HCT116 (cell line): ENCODE results near the gene RIPOR1. TPM values are rescaled to one million over a fixed set of nuclear protein-coding genes. Genes with fewer than 3 reads are reported as not detected.

ENCODE experiments used
- ATAC-seq: fragments of 200-7000 bp; cut with Tn5 transposase; 2 replicates; pipeline ENCODE4 v1.9.1; 2020; ENCODE audit warnings: mild to moderate bottlenecking, moderate library complexity
- BruUV-seq: library from RNA; stranded (reverse); fragments of 400-500 nt; replicated peaks from 2 replicates; lab custom pipeline; 2021; lab: Mats Ljungman, UMichigan
- CTCF ChIA-PET: fragments of 300-600 bp; sonication (Branson Sonifier 250); formaldehyde crosslinking; loops from one replicate; lab custom pipeline; 2021; ENCODE audit warnings: antibody characterized with exemption; lab: Charles Lee
- POLR2A ChIA-PET: fragments of 300-600, 350-600 bp; sonication (Branson Sonifier 250); formaldehyde crosslinking; loops from one replicate; lab custom pipeline; 2021; ENCODE audit warnings: antibody characterized with exemption; lab: Charles Lee
- RAD21 ChIA-PET, 2 experiments: fragments of 300-600 bp; sonication (Branson Sonifier 250); formaldehyde crosslinking; loops; one replicate each; lab custom pipeline; 2023; ENCODE audit warnings: low total read pairs in 2 of 2; ENCODE audit not compliant: uncharacterized antibody in 2 of 2, unreplicated experiment in 2 of 2, low non-redundant PET in 1 of 2; lab: Charles Lee
- DNase-seq: peaks from one replicate; pipeline ENCODE4 v3.0.0-alpha.2; 2010; ENCODE audit warnings: low read depth, low spot score
- H2AFZ ChIP-seq: fragments of 200-600 bp; shearing (Covaris generic), sonication (generic); 2 replicates; pipeline ENCODE4 v1.6.1; 2017; ENCODE audit warnings: low read depth, mixed run types, mixed read lengths, antibody characterized with exemption, low read length; ENCODE audit not compliant: poor library complexity, severe bottlenecking
- H3K27ac ChIP-seq: 2 replicates; pipeline ENCODE4 v1.5.1; 2012; ENCODE audit warnings: low read depth, low read length
- H3K27me3 ChIP-seq: fragments of 200-600 bp; sonication (generic); 2 replicates; pipeline ENCODE4 v1.6.1; 2016; ENCODE audit warnings: mixed run types, low read length, mixed read lengths; ENCODE audit not compliant: insufficient read depth
- H3K36me3 ChIP-seq, 2 experiments: fragments of 200-500 bp in 1 of 2; fragments of 200-600 bp in 1 of 2; sonication (Bioruptor generic) in 1 of 2; sonication (generic) in 1 of 2; 2 replicates each; pipeline versions ENCODE4 v1.5.1 to v1.6.1; 2014 to 2016; ENCODE audit warnings: low read length in 2 of 2, inconsistent platforms in 1 of 2, mixed read lengths in 1 of 2, mixed run types in 1 of 2; ENCODE audit not compliant: insufficient read depth in 2 of 2, control insufficient read depth in 1 of 2
- H3K4me1 ChIP-seq, 2 experiments: fragments of 200-600 bp in 1 of 2; sonication (generic) in 1 of 2; 2 replicates each; pipeline versions ENCODE4 v1.5.1 to v1.6.1; 2012 to 2017; ENCODE audit warnings: low read length in 2 of 2, inconsistent platforms in 1 of 2, mild to moderate bottlenecking in 1 of 2, mixed read lengths in 1 of 2, mixed run types in 1 of 2, moderate library complexity in 1 of 2; ENCODE audit not compliant: insufficient read depth in 2 of 2, control insufficient read depth in 1 of 2
- H3K4me2 ChIP-seq: fragments of 200-600 bp; sonication (generic); 2 replicates; pipeline ENCODE4 v1.6.1; 2017; ENCODE audit warnings: mixed run types, low read length, mixed read lengths
- H3K4me3 ChIP-seq, 2 experiments: fragments of 200-600 bp in 1 of 2; sonication (generic) in 1 of 2; replicated peaks in 1 of 2; 2 replicates each; pipeline ENCODE4 v1.5.1; 2011 to 2016; ENCODE audit warnings: low read length in 2 of 2, control low read depth in 1 of 2, low read depth in 1 of 2, mild to moderate bottlenecking in 1 of 2, mixed read lengths in 1 of 2, mixed run types in 1 of 2
- H3K79me2 ChIP-seq: fragments of 200-600 bp; sonication (generic); 2 replicates; pipeline ENCODE4 v1.6.1; 2017; ENCODE audit warnings: mild to moderate bottlenecking, mixed run types, low read length, moderate library complexity, mixed read lengths; ENCODE audit not compliant: insufficient read depth
- H3K9ac ChIP-seq: fragments of 200-600 bp; sonication (generic); 2 replicates; pipeline ENCODE4 v1.6.1; 2016; ENCODE audit warnings: low read length, mixed read lengths
- H3K9me2 ChIP-seq: fragments of 200-600 bp; sonication (generic), shearing (Covaris generic); 2 replicates; pipeline ENCODE4 v1.6.1; 2017; ENCODE audit warnings: mixed run types, mild to moderate bottlenecking, moderate library complexity; ENCODE audit not compliant: insufficient read depth
- H3K9me3 ChIP-seq, 2 experiments: fragments of 200-500 bp in 1 of 2; fragments of 200-600 bp in 1 of 2; sonication (Bioruptor generic) in 1 of 2; sonication (generic) in 1 of 2; 2 replicates each; pipeline ENCODE4 v1.6.1; 2014 to 2017; ENCODE audit warnings: low read length in 2 of 2, mixed read lengths in 2 of 2, inconsistent platforms in 1 of 2, low read depth in 1 of 2, mild to moderate bottlenecking in 1 of 2, mixed run types in 1 of 2, moderate library complexity in 1 of 2; ENCODE audit not compliant: control insufficient read depth in 1 of 2, insufficient read depth in 1 of 2
- H4K20me1 ChIP-seq: fragments of 200-600 bp; sonication (generic), shearing (Covaris generic); 2 replicates; pipeline ENCODE4 v1.6.1; 2017; ENCODE audit warnings: mixed run types, mild to moderate bottlenecking, moderate library complexity; ENCODE audit not compliant: insufficient read depth
- CEBPB ChIP-seq: IDR thresholded peaks from 2 replicates; pipeline ENCODE4 v1.6.1; 2012; ENCODE audit warnings: low read depth
- ELF1 ChIP-seq: IDR thresholded peaks from 2 replicates; pipeline ENCODE4 v1.6.1; 2012; ENCODE audit warnings: low read depth, borderline replicate concordance
- EZH2 ChIP-seq: fragments of 200-600 bp; sonication (generic); IDR thresholded peaks from 2 replicates; pipeline ENCODE4 v1.6.1; 2017; ENCODE audit warnings: antibody characterized with exemption, mixed run types
- FOSL1 ChIP-seq: IDR thresholded peaks from 2 replicates; pipeline ENCODE4 v1.6.1; 2012; ENCODE audit warnings: low read depth
- JUND ChIP-seq: IDR thresholded peaks from 2 replicates; pipeline ENCODE4 v1.6.1; 2012
- SIN3A ChIP-seq: IDR thresholded peaks from 2 replicates; pipeline ENCODE4 v1.6.1; 2012; ENCODE audit warnings: low read depth
- SP1 ChIP-seq: IDR thresholded peaks from 2 replicates; pipeline ENCODE4 v1.6.1; 2012; ENCODE audit warnings: low read depth
- SRF ChIP-seq: IDR thresholded peaks from 2 replicates; pipeline ENCODE4 v1.6.1; 2012; ENCODE audit warnings: low read depth
- YY1 ChIP-seq: IDR thresholded peaks from 2 replicates; pipeline ENCODE4 v1.6.1; 2011; ENCODE audit warnings: low read length, low read depth, moderate library complexity, mild to moderate bottlenecking; ENCODE audit not compliant: insufficient replicate concordance; ENCODE audit errors: extremely low read depth
- intact Hi-C: fragments of 100-400 bp; cut with micrococcal nuclease; formaldehyde crosslinking; loops from 2 replicates; pipeline ENCODE4 v1.10.0; 2022
- total RNA-seq: library from RNA; stranded (reverse); gene quantifications from one replicate; pipeline ENCODE4 v1.2.1, GENCODE V29; 2021; ENCODE audit not compliant: unreplicated experiment
- TF ChIP-seq, protein P1 (sequence below): IDR thresholded peaks from 2 replicates; pipeline ENCODE4 v1.6.1; 2012
- TF ChIP-seq, protein P2 (sequence below): IDR thresholded peaks from 2 replicates; pipeline ENCODE4 v1.6.1; 2011; ENCODE audit warnings: mild to moderate bottlenecking, low read length, moderate library complexity; ENCODE audit not compliant: insufficient replicate concordance; ENCODE audit errors: extremely low read depth
- TF ChIP-seq, protein P3 (sequence below): IDR thresholded peaks from 2 replicates; pipeline ENCODE4 v1.6.1; 2012

RIPOR1 gene
- total RNA-seq, 1 experiment from 2014 or later: 60.0 TPM

DNA sequence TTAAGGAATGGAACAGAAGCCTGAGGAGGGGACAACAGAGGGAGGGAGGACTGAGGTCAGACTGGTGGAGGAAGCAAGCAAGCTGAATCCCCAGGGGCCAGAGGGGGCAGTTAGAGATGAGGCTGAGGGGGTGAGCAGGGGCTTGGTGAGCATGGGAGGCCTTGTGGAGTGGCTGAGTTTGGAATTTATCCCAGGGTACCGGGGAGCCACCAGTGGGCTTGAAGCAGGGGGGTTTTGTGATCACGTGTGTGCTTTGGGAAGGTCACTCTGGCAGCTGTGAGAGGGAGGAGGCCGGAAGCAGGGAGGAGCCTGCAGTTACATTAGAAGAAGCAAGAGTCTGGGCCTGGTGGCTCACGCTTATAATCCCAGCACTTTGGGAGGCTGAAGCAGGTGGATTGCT, 23.8 kb downstream of the RIPOR1 start:
- RAD21 ChIA-PET: no interaction called here
- DNase-seq (no peak), ATAC-seq (no peak)
- no TSS peak for BruUV-seq
- no peaks in the 10 kb centered on the region for H3K27me3 ChIP-seq
- POLR2A ChIA-PET: no interaction called here
- CTCF ChIA-PET: no interaction called here
- no peaks in the 10 kb centered on the region for H3K9me2 ChIP-seq
- H3K4me3 ChIP-seq: no peak overlapping the region
- no peak overlapping the region for H3K27ac ChIP-seq
- no peak overlapping the region for H2AFZ ChIP-seq
- H3K79me2 ChIP-seq: no peaks in the 10 kb centered on the region
- no peaks in the 10 kb centered on the region for H4K20me1 ChIP-seq
- no peaks in the 10 kb centered on the region for H3K36me3 ChIP-seq
- H3K9me3 ChIP-seq: no peaks in the 10 kb centered on the region
- TF ChIP-seq YY1: no peak
- TF ChIP-seq, protein P1, sequence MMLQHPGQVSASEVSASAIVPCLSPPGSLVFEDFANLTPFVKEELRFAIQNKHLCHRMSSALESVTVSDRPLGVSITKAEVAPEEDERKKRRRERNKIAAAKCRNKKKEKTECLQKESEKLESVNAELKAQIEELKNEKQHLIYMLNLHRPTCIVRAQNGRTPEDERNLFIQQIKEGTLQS: no peak
- peaks cover 13 to 17% of the 10 kb centered on the region in 2 experiments for H3K4me1 ChIP-seq
- intact Hi-C loops: no loop called here
- no peak overlapping the region for H3K4me2 ChIP-seq
- H3K9ac ChIP-seq: no peak overlapping the region

DNA sequence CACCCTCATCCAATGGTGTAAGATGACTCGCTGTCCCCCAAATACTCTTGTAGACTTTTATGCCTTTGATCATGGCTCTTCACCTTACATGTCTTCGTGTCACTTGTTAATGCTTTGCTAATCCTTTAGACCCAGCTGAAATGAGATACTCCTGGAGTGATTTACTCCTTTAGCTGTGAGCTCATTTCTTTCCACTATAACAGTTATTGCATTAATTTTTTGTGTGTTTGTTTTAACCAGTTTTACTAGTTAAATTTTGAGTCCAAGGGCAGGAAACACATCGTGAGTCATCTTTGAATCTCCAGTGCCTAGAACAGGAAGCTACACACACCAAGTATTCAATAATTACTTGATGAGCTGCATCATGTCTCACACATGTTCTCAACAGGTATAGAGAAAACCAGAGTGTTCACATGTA, 27.2 kb downstream of the RIPOR1 start:
- Histone ChIP-seq H3K27ac (peak overlapping the region; percentile 42), H3K9me2 (no peaks in the 10 kb centered on the region), H4K20me1 (no peaks in the 10 kb centered on the region), H3K4me2 (peak overlapping the region; percentile 52), H3K9ac (peak overlapping the region; percentile 19; the same call in 1 of the 2 replicates), H3K4me1 (peaks cover 15 to 18% of the 10 kb centered on the region in 2 experiments), H3K36me3 (no peaks in the 10 kb centered on the region), H3K9me3 (no peaks in the 10 kb centered on the region), H2AFZ (peak overlapping the region; percentile 50), H3K27me3 (no peaks in the 10 kb centered on the region), H3K4me3 (0 out of 4 replicates have a peak overlapping the region, but pooled peaks of 1 of the 2 experiments have one; percentile 4), H3K79me2 (no peaks in the 10 kb centered on the region)
- peak; percentile 16 for DNase-seq
- intact Hi-C loops: no loop called here
- no TSS peak for BruUV-seq
- peak; percentile 68 for ATAC-seq
- ChIA-PET RAD21 (no interaction called here), POLR2A (interaction anchor here (1.0 to 1.1 kb wide), 2 partner anchors 8 to 104 kb away, joined by 3 to 5 read pairs; partner anchors contain the start of gene ACD), CTCF (interaction anchor here (1.2 to 3.5 kb wide), 3 partner anchors 8 to 104 kb away, joined by 4 to 21 read pairs (median 6); partner anchors contain the start of gene ACD)
- no peak for TF ChIP-seq SRF
- peak; percentile 50; the same call in 1 of the 2 replicates for TF ChIP-seq JUND
- no peak for TF ChIP-seq EZH2
- no peak for TF ChIP-seq ELF1
- TF ChIP-seq CEBPB: no peak
- TF ChIP-seq FOSL1: peak; percentile 57
- TF ChIP-seq SP1: peak; percentile 39; the same call in 1 of the 2 replicates
- no peak for TF ChIP-seq SIN3A
- TF ChIP-seq YY1: no peak
- TF ChIP-seq, protein P2, sequence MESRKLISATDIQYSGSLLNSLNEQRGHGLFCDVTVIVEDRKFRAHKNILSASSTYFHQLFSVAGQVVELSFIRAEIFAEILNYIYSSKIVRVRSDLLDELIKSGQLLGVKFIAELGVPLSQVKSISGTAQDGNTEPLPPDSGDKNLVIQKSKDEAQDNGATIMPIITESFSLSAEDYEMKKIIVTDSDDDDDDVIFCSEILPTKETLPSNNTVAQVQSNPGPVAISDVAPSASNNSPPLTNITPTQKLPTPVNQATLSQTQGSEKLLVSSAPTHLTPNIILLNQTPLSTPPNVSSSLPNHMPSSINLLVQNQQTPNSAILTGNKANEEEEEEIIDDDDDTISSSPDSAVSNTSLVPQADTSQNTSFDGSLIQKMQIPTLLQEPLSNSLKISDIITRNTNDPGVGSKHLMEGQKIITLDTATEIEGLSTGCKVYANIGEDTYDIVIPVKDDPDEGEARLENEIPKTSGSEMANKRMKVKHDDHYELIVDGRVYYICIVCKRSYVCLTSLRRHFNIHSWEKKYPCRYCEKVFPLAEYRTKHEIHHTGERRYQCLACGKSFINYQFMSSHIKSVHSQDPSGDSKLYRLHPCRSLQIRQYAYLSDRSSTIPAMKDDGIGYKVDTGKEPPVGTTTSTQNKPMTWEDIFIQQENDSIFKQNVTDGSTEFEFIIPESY: no peak
- TF ChIP-seq, protein P3, sequence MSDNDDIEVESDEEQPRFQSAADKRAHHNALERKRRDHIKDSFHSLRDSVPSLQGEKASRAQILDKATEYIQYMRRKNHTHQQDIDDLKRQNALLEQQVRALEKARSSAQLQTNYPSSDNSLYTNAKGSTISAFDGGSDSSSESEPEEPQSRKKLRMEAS: peak; percentile 27; the same call in 1 of the 2 replicates
